ENCODE data around the gene RPTN.

- TF ChIP-seq, protein P1, sequence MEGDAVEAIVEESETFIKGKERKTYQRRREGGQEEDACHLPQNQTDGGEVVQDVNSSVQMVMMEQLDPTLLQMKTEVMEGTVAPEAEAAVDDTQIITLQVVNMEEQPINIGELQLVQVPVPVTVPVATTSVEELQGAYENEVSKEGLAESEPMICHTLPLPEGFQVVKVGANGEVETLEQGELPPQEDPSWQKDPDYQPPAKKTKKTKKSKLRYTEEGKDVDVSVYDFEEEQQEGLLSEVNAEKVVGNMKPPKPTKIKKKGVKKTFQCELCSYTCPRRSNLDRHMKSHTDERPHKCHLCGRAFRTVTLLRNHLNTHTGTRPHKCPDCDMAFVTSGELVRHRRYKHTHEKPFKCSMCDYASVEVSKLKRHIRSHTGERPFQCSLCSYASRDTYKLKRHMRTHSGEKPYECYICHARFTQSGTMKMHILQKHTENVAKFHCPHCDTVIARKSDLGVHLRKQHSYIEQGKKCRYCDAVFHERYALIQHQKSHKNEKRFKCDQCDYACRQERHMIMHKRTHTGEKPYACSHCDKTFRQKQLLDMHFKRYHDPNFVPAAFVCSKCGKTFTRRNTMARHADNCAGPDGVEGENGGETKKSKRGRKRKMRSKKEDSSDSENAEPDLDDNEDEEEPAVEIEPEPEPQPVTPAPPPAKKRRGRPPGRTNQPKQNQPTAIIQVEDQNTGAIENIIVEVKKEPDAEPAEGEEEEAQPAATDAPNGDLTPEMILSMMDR (IDR thresholded peaks at IDR 0.05), result no peak
- TF ChIP-seq RCOR1 (IDR thresholded peaks at IDR 0.05; ENCODE audit: low read length), result no peak
- no peak for TF ChIP-seq TAF1 (IDR thresholded peaks at IDR 0.05; ENCODE audit: borderline replicate concordance, low read depth, low read length)
- TF ChIP-seq, protein P2, sequence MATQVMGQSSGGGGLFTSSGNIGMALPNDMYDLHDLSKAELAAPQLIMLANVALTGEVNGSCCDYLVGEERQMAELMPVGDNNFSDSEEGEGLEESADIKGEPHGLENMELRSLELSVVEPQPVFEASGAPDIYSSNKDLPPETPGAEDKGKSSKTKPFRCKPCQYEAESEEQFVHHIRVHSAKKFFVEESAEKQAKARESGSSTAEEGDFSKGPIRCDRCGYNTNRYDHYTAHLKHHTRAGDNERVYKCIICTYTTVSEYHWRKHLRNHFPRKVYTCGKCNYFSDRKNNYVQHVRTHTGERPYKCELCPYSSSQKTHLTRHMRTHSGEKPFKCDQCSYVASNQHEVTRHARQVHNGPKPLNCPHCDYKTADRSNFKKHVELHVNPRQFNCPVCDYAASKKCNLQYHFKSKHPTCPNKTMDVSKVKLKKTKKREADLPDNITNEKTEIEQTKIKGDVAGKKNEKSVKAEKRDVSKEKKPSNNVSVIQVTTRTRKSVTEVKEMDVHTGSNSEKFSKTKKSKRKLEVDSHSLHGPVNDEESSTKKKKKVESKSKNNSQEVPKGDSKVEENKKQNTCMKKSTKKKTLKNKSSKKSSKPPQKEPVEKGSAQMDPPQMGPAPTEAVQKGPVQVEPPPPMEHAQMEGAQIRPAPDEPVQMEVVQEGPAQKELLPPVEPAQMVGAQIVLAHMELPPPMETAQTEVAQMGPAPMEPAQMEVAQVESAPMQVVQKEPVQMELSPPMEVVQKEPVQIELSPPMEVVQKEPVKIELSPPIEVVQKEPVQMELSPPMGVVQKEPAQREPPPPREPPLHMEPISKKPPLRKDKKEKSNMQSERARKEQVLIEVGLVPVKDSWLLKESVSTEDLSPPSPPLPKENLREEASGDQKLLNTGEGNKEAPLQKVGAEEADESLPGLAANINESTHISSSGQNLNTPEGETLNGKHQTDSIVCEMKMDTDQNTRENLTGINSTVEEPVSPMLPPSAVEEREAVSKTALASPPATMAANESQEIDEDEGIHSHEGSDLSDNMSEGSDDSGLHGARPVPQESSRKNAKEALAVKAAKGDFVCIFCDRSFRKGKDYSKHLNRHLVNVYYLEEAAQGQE (IDR thresholded peaks at IDR 0.05; ENCODE audit: low read depth, low read length), result no peak
Observed at GRCh38 chr1:152191711-152192110, 32.7 kb upstream of the RPTN start.

All from SK-N-SH (cell line).